Endothelial cell of umbilical vein (primary cell): ENCODE data around the gene LARGE1. TPM values are rescaled to one million over a fixed set of nuclear protein-coding genes. Genes with fewer than 3 reads are reported as not detected.

ENCODE experiments used
- BruUV-seq: library from RNA; stranded (reverse); fragments of 400-500 nt; replicated peaks from 2 replicates; lab custom pipeline; 2021; lab: Mats Ljungman, UMichigan
- CTCF ChIA-PET: fragments of 300-600, 350-600 bp; sonication (Branson Sonifier 250); formaldehyde crosslinking; loops from one replicate; lab custom pipeline; 2021; ENCODE audit warnings: antibody characterized with exemption, inconsistent platforms; lab: Charles Lee
- POLR2A ChIA-PET: fragments of 300-600, 350-600 bp; sonication (Branson Sonifier 250); formaldehyde crosslinking; loops from one replicate; lab custom pipeline; 2021; ENCODE audit warnings: antibody characterized with exemption, inconsistent platforms; lab: Charles Lee
- DNase-seq: peaks from one replicate; pipeline ENCODE4 v3.0.0-alpha.2; 2011; ENCODE audit warnings: low read depth, low spot score
- FAIRE-seq: peaks from 2 replicates; lab custom pipeline; 2011; peaks lifted over from hg19 to GRCh38; lab: Jason Lieb, UNC
- H2AFZ ChIP-seq: 2 replicates; pipeline ENCODE4 v1.6.0; 2012; ENCODE audit warnings: low read depth, low read length, control low read depth, inconsistent platforms
- H3K27ac ChIP-seq: 2 replicates; pipeline ENCODE4 v1.5.1; 2011; ENCODE audit warnings: low read depth, mild to moderate bottlenecking, control low read depth, low read length, moderate library complexity; ENCODE audit not compliant: insufficient read depth
- H3K27me3 ChIP-seq, 2 experiments: 2 replicates each; pipeline versions ENCODE4 v1.6.0 to v1.6.1; 2011; ENCODE audit warnings: low read length in 2 of 2, mixed read lengths in 1 of 2; ENCODE audit not compliant: control insufficient read depth in 2 of 2, insufficient read depth in 2 of 2
- H3K36me3 ChIP-seq, 2 experiments: 2 replicates in 1 of 2; 3 replicates in 1 of 2; pipeline ENCODE4 v1.5.1; 2011; ENCODE audit warnings: low read length in 2 of 2, mild to moderate bottlenecking in 1 of 2, moderate library complexity in 1 of 2; ENCODE audit not compliant: control insufficient read depth in 2 of 2, insufficient read depth in 2 of 2; ENCODE audit errors: extremely low read depth in 1 of 2
- H3K4me1 ChIP-seq: 3 replicates; pipeline ENCODE4 v1.5.1; 2011; ENCODE audit warnings: mild to moderate bottlenecking, low read length; ENCODE audit not compliant: control insufficient read depth, insufficient read depth; ENCODE audit errors: extremely low read depth
- H3K4me2 ChIP-seq: 2 replicates; pipeline ENCODE4 v1.6.1; 2011; ENCODE audit warnings: low read length, control low read depth, mixed read lengths; ENCODE audit not compliant: insufficient read depth
- H3K4me3 ChIP-seq, 3 experiments: fragments of 200-600 bp in 1 of 3; sonication (generic), shearing (Covaris generic) in 1 of 3; replicated peaks in 1 of 3; 2 replicates each; pipeline ENCODE4 v1.5.1; 2011 to 2016; ENCODE audit warnings: control low read depth in 3 of 3, low read length in 3 of 3, mild to moderate bottlenecking in 2 of 3, inconsistent platforms in 1 of 3, low read depth in 1 of 3, moderate library complexity in 1 of 3; ENCODE audit not compliant: insufficient read depth in 1 of 3
- H3K79me2 ChIP-seq: 2 replicates; pipeline ENCODE4 v1.6.0; 2012; ENCODE audit warnings: low read length, inconsistent platforms; ENCODE audit not compliant: control insufficient read depth, insufficient read depth
- H3K9ac ChIP-seq: replicated peaks from 2 replicates; pipeline ENCODE3; 2011; ENCODE audit warnings: low read length, control low read depth; ENCODE audit not compliant: insufficient read depth; ENCODE audit errors: extremely low read depth
- H3K9me1 ChIP-seq: replicated peaks from 3 replicates; pipeline ENCODE4 v1.6.0; 2011; ENCODE audit warnings: mild to moderate bottlenecking, low read length; ENCODE audit not compliant: control insufficient read depth, insufficient read depth; ENCODE audit errors: extremely low read depth
- H3K9me3 ChIP-seq: replicated peaks from 2 replicates; pipeline ENCODE4 v1.5.1; 2012; ENCODE audit warnings: low read length, inconsistent platforms; ENCODE audit not compliant: control insufficient read depth, insufficient read depth
- H4K20me1 ChIP-seq: replicated peaks from 2 replicates; pipeline ENCODE3; 2011; ENCODE audit warnings: mild to moderate bottlenecking, low read length; ENCODE audit not compliant: control insufficient read depth, insufficient read depth; ENCODE audit errors: extremely low read depth
- EZH2 ChIP-seq: IDR thresholded peaks from 2 replicates; pipeline ENCODE4 v1.6.1; 2012; ENCODE audit warnings: borderline replicate concordance, low read depth, mild to moderate bottlenecking, moderate library complexity, low read length, inconsistent platforms; ENCODE audit not compliant: severe bottlenecking
- FOS ChIP-seq: IDR thresholded peaks from 2 replicates; pipeline ENCODE4 v1.6.1; 2011; ENCODE audit warnings: mild to moderate bottlenecking, low read length, moderate library complexity, borderline replicate concordance; ENCODE audit not compliant: insufficient read depth
- GATA2 ChIP-seq: IDR thresholded peaks from 2 replicates; pipeline ENCODE4 v1.7.0; 2011; ENCODE audit warnings: low read depth, mild to moderate bottlenecking, moderate library complexity, mixed read lengths, low read length; ENCODE audit not compliant: insufficient read length, insufficient read depth
- JUN ChIP-seq: IDR thresholded peaks from 2 replicates; pipeline ENCODE4 v1.6.1; 2011; ENCODE audit warnings: borderline replicate concordance, low read depth; ENCODE audit not compliant: insufficient read length, insufficient read depth
- MYC ChIP-seq: IDR thresholded peaks from one replicate; pipeline ENCODE4 v1.6.1; 2011; ENCODE audit warnings: mild to moderate bottlenecking, low read depth, low read length
- POLR2A ChIP-seq: IDR thresholded peaks from 2 replicates; pipeline ENCODE4 v1.6.1; 2012; ENCODE audit warnings: low read depth, mild to moderate bottlenecking, control low read depth, low read length
- POLR2AphosphoS5 ChIP-seq: IDR thresholded peaks from 2 replicates; pipeline ENCODE4 v1.6.1; 2012; ENCODE audit warnings: low read depth, mild to moderate bottlenecking, control low read depth, low read length, moderate library complexity; ENCODE audit not compliant: insufficient read depth
- dilution Hi-C: fragments of 300-500 bp; cut with MboI; formaldehyde crosslinking; loops from one replicate; pipeline ENCODE4 v1.15.0; 2019; ENCODE audit warnings: low sequenced_read_pairs; ENCODE audit not compliant: extremely low pct_ligation_motif_present
- intact Hi-C: fragments of 100-400 bp; cut with micrococcal nuclease; formaldehyde crosslinking; loops from one replicate; pipeline ENCODE4 v1.10.0; 2022
- polyA plus RNA-seq, 4 experiments: library from polyadenylated mRNA; depleted of rRNA in 3 of 4; stranded (reverse) in 3 of 4; unstranded in 1 of 4; fragments of >200 nt; gene quantifications; 2 replicates each; pipeline versions ENCODE4 v1.2.1 to v1.2.3, GENCODE V29; 2011 to 2012; ENCODE audit warnings: missing spikeins in 1 of 4
- total RNA-seq: library from RNA; stranded (reverse); gene quantifications from 2 replicates; pipeline ENCODE4 v1.2.3, GENCODE V29; 2021
- TF ChIP-seq, protein P1 (sequence below), 2 donors: IDR thresholded peaks; 1 replicate in 1 of 2; 2 replicates in 1 of 2; pipeline ENCODE4 v1.5.1; 2011; ENCODE audit warnings: low read length in 2 of 2, mild to moderate bottlenecking in 2 of 2, moderate library complexity in 2 of 2, control low read depth in 1 of 2, inconsistent platforms in 1 of 2, low read depth in 1 of 2; ENCODE audit not compliant: insufficient read depth in 1 of 2; ENCODE audit errors: extremely low read depth in 1 of 2
- TF ChIP-seq, protein P2 (sequence below): IDR thresholded peaks from 2 replicates; pipeline ENCODE4 v1.6.1; 2011; ENCODE audit not compliant: insufficient read depth, insufficient read length

The LARGE1 gene
- total and polyA plus RNA-seq, 2 donors (not counting 3 experiments of a cell fraction or from before 2014, with no cell fraction given), result 0.95 to 4.4 TPM

DNA sequence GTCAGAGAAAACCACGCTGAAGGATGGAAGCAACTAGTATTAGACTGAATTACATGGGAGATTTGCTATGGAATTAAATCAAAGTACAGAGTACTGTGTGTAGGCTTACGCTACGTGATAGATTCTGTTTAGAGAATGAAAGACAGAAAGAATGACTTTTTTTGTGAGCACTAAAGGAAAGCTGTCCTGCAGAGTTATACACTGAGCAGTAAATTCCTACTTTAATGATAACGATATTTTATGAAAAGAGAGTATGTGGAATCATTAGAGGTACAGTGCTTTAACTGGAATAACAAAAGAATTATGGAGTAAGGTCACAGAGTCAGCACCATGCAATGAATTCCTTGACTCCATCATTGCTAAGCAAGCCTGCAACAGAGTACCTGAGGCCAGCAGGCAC, 566.8 kb downstream of the LARGE1 start:
- FAIRE-seq, result no peak
- no peaks in the 10 kb centered on the region for H4K20me1 ChIP-seq
- H3K9me3 ChIP-seq, result peaks cover 2% of the 10 kb centered on the region
- dilution Hi-C loops, result no loop called here
- H3K27me3 ChIP-seq, result no peaks in the 10 kb centered on the region
- H3K4me1 ChIP-seq, result no peaks in the 10 kb centered on the region
- intact Hi-C loops, result no loop called here
- no peak overlapping the region for H3K9ac ChIP-seq
- H3K79me2 ChIP-seq, result no peaks in the 10 kb centered on the region
- no peak overlapping the region for H3K4me3 ChIP-seq
- CTCF ChIA-PET, result no interaction called here
- H3K9me1 ChIP-seq, result no peaks in the 10 kb centered on the region
- H2AFZ ChIP-seq, result no peak overlapping the region
- H3K36me3 ChIP-seq, result no peaks in the 10 kb centered on the region
- no peak overlapping the region for H3K27ac ChIP-seq
- TF ChIP-seq POLR2A, result no peak
- TF ChIP-seq FOS, result no peak
- TF ChIP-seq, protein P1, sequence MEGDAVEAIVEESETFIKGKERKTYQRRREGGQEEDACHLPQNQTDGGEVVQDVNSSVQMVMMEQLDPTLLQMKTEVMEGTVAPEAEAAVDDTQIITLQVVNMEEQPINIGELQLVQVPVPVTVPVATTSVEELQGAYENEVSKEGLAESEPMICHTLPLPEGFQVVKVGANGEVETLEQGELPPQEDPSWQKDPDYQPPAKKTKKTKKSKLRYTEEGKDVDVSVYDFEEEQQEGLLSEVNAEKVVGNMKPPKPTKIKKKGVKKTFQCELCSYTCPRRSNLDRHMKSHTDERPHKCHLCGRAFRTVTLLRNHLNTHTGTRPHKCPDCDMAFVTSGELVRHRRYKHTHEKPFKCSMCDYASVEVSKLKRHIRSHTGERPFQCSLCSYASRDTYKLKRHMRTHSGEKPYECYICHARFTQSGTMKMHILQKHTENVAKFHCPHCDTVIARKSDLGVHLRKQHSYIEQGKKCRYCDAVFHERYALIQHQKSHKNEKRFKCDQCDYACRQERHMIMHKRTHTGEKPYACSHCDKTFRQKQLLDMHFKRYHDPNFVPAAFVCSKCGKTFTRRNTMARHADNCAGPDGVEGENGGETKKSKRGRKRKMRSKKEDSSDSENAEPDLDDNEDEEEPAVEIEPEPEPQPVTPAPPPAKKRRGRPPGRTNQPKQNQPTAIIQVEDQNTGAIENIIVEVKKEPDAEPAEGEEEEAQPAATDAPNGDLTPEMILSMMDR (IDR thresholded peaks at IDR 0.05; ENCODE audit: extremely low read depth in 1 of 2, insufficient read depth in 1 of 2, low read depth in 1 of 2, low read length in 2 of 2), result no peak
- TF ChIP-seq GATA2, result no peak
- TF ChIP-seq POLR2AphosphoS5, result no peak
- no peak for TF ChIP-seq MYC
- TF ChIP-seq, protein P2, sequence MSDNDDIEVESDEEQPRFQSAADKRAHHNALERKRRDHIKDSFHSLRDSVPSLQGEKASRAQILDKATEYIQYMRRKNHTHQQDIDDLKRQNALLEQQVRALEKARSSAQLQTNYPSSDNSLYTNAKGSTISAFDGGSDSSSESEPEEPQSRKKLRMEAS, result no peak
- no peak for TF ChIP-seq JUN
- no peak for TF ChIP-seq EZH2
- BruUV-seq, result no TSS peak
- POLR2A ChIA-PET, result no interaction called here
- H3K4me2 ChIP-seq, result no peak overlapping the region
- no peak for DNase-seq
